Loucy (cell line): Measurements from ENCODE around the gene CCDC160.

ENCODE experiments used
- CTCF ChIP-seq: fragments of 200-600 bp; sonication (generic); conservative IDR thresholded peaks from 2 replicates; pipeline ENCODE4 v1.5.1; 2014; ENCODE audit warnings: mild to moderate bottlenecking, antibody characterized with exemption, low read length
- EZH2phosphoT487 ChIP-seq: fragments of 200-600 bp; IDR thresholded peaks from 2 replicates; pipeline ENCODE4 v1.6.1; 2018; ENCODE audit warnings: antibody characterized with exemption, mild to moderate bottlenecking, moderate library complexity, borderline replicate concordance

- TF ChIP-seq CTCF (no peak), EZH2phosphoT487 (no peak)
Observed at GRCh38 chrX:134254511-134254910, 17.5 kb downstream of the CCDC160 start.
